Muscle of back (tissue), 11 donors: Measurements from ENCODE around the gene IDE. TPM values are rescaled to one million over a fixed set of nuclear protein-coding genes. Genes with fewer than 3 reads are reported as not detected.
"Not testable (repeated sequence)": the region's sequence is repeated elsewhere in the genome, so short reads cannot be mapped to it uniquely, and the experiment has no call there.

ENCODE experiments used
- DNase-seq, 3 donors: peaks; one replicate each; pipeline versions ENCODE4 v3.0.0 to v3.0.0-alpha.2; 2013
- polyA plus RNA-seq, 10 donors: library from polyadenylated mRNA; unstranded; fragments of 120-200 nt; gene quantifications; one replicate each; pipeline ENCODE4 v1.2.1, GENCODE V29; 2013; ENCODE audit not compliant: insufficient read length in 10 of 10

IDE gene
- polyA plus RNA-seq, 10 donors, result 10.9 to 19.7 (median 16.5) TPM

DNA sequence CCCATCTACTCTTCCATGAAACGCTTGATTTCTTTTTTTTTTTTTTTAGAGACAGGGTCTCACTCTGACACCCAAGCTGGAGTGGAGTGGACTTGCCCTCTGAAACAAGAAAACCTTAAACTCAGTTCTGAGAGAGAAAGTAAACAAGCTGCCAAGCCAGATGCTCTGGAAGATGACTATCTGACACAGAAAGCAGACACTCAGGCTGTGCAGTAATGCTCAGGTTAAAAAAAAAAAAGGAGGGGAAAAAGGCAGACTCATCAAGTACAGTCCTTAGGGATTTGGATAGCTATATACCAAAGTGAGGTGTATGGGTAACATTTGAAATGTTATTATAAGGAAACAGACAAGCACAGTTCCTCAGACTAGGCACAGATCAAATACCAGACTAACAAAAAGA lies 80.5 kb downstream of the IDE start:
- DNase-seq, result no peak

- no peak for DNase-seq
Measured at GRCh38 chr10:92492748-92493240, 81.1 kb downstream of the IDE start.

GRCh38 chr10:92490387-92490786 lies 83.5 kb downstream of the IDE start:
- no peak for DNase-seq

GRCh38 chr10:92486637-92487036 lies 87.3 kb downstream of the IDE start:
- DNase-seq, result peak in 1 of 3 donors; percentile 6

GRCh38 chr10:92483539-92483938 lies 90.4 kb downstream of the IDE start:
- DNase-seq, result no peak

- no peak for DNase-seq
Measured at GRCh38 chr10:92480413-92480812, 93.5 kb downstream of the IDE start.

DNA sequence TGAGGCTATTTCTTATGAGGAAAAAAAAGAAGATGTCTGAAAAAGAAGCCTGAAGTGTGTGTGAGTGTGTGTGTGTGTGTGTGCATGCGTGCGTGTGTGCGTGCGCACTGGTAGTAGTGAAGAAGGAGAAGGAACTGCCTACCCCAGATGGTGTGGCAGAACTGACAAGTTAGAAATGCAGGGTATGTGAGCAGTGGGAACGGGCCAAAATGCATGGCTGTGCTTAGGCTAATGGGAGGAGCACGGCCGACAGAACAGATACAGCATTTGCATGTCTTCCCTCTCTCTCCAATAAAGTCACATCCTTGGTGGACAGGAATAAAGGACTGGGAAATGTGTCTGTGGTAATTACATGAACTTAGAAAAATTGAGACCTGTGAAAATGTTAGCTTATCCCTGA lies 94.3 kb downstream of the IDE start:
- no peak for DNase-seq

DNA sequence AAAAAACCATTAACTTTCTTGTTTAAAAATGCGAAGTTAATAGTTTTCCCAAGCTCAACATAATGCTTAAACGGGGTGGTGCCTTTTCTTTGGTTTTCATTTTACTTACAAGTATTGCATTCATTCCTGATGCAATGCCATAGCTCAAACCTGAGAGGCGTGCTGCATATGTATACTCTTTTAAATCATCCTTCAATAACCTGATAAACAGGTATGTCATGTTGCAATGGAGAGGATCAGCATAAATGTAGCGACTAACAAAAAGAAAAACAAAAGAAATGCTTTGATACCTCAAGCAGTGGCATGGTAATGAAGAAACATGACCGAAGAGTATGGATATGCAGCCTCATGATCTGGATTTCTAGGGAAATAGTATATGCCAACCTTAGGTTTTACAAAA lies 95.4 kb downstream of the IDE start:
- DNase-seq, result no peak

- DNase-seq, result no peak
Measured at GRCh38 chr10:92475357-92475868, 98.5 kb downstream of the IDE start.

GRCh38 chr10:92470026-92470425 lies 103.9 kb downstream of the IDE start:
- DNase-seq, result no peak

GRCh38 chr10:92464364-92464763 lies 109.5 kb downstream of the IDE start:
- DNase-seq, result no peak

DNA sequence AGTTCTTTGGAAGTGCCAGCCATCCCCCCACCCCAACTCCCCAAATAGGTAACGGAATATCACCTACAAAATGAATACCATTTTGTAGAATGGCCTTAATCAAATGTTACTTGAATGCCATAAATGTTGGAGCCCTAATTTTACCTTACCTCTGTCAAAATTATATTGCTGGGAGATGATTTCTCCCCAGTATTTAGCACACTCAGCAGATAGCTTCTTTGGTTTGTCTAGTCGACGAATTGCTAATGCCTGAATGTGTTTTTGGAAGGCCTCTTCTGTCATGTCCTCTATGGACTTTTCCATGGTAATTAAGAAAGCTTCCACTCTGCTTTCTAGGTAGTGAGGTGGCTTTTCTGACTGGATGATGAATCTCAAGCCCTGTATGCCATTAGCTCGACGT lies 110.3 kb downstream of the IDE start:
- DNase-seq, result no peak

- not testable (repeated sequence) for DNase-seq
Measured at GRCh38 chr10:92454955-92455354, 118.9 kb downstream of the IDE start.

DNA sequence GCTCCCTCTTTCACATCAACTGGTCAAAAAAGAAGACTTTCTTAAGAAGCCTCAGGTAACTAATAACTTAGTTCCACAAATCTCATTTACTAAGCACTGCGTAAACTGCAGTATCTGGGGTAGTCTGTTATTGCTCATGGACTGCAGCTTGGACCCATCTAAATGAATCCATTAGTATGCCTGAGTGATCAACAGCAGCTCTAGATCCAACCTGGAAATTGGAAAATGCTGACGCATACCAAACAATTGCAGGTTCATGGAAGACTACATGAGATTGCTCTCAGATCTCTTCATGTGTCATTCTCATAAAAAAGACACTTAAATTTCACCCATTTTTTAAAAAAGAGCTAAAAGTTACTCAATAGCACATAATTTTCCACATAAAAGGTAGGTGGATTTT lies 121.6 kb downstream of the IDE start:
- no peak for DNase-seq

- DNase-seq, result no peak
Measured at GRCh38 chr10:92451431-92451830, 122.5 kb downstream of the IDE start.

DNA sequence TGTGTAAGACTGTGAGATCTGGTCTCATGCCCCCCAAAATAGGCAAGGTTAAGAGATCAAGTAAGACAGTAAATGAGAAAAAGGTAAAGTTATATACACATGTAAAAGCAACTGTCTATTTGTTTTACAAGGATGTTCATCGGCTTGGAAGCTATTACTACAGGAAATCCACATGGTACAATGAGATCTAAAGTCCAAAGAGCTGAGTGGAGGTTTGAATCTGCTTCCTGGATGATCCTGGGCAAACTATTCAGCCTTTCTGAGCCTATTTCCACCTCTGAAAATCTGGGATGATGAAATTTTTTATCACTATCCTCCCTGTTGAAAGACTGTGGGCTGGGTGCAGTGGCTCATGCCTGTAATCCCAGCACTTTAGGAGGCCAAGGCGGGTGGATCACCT lies 123.0 kb downstream of the IDE start:
- no peak for DNase-seq

- no peak for DNase-seq
Measured at GRCh38 chr10:92440578-92440977, 133.3 kb downstream of the IDE start.

GRCh38 chr10:92438220-92438619 lies 135.7 kb downstream of the IDE start:
- no peak for DNase-seq

DNA sequence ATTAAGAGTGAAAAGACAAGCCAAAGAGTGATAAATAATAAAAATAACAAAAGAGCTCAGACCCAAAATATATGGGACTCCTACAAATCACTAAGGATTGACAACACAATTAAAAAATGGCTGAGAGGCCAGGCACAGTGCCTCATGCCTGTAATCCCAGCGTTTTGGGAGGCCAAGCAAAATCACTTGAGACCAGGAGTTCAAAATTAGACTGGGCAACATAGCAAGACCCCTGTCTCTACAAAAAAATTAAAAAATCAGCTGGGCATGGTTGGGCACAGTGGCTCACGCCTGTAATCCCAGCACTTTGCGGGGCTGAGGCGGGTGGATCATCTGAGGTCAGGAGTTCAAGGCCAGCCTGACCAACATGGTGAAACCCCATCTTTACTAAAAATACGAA lies 137.3 kb downstream of the IDE start:
- DNase-seq, result no peak

GRCh38 chr10:92436065-92436464 lies 137.8 kb downstream of the IDE start:
- DNase-seq, result not testable (repeated sequence)

DNA sequence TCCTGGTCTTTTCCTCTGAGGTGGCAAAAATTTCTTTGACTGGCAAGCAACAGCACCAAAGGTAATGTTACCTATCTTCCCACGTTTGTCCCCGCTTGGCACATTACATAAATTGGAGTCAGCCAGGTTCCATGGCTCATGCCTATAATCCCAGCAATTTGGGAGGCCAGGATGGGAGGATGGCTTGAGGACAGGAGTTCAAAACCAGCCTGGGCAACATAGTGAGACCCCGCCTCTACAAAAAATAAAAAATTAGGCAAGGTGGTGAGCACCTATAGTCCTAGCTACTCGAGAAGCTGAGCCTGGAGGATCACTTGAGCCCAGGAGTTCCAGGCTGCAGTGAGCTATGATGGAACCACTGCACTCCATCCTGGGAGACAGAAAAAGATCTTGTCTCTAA lies 139.5 kb downstream of the IDE start:
- no peak for DNase-seq

- no peak for DNase-seq
Measured at GRCh38 chr10:92432596-92432995, 141.3 kb downstream of the IDE start.

DNA sequence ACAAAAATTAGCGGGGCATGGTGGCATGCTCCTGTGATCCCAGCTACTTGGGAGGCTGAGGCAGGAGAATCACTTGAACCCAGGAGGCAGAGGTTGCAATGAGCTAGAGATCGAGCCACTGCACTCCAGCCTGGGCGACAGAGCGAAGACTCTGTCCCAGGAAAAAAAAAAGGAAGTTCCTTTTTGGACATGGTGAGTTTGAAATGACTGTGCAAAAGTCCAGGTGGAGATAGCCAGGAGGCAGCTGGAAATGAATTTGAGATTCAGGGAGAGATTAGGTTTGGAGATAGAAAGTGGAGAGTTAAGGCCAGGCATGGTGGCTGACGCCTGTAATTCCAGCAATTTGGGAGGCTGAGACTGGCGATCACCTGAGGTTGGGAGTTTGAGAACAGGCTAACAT lies 143.8 kb downstream of the IDE start:
- no peak for DNase-seq

DNA sequence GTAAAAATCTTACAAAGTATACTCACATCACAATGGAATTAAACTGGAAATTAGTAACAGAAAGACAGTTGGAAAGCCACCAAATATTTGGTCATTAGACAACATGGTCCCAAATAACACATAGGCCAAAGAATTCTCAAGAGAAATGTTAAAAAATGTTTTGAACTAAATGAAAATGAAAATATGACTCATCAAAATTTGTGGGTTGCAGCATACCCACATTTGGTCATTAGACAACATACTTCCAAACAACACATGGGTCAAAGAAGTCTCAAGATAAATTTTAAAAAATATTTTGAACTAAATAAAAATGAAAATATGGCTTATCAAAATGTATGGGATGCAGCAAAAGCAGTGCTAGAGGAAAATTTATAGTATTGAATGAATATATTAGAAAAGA lies 152.3 kb downstream of the IDE start:
- DNase-seq, result no peak
